Hair follicular keratinocyte (primary cell): ENCODE measurements around the gene CELF2. TPM values are rescaled to one million over a fixed set of nuclear protein-coding genes. Genes with fewer than 3 reads are reported as not detected.

Experiments used
- total RNA-seq: library from RNA; depleted of rRNA; stranded (reverse); fragments of >200 nt; gene quantifications from 2 replicates; pipeline ENCODE4 v1.2.3, GENCODE V29; 2015

CELF2 gene
- 2.0 and 3.9 TPM in 2 replicates for total RNA-seq

GRCh38 chr10:11017570-11018431 lies at the start of gene CELF2:
Gene CELF2 (plus strand): TSS chr10:11017872. CDS start chr10:11018090, 218 bp downstream.

